ENCODE results near the gene MYMX.

The MYMX gene

GRCh38 chr6:44201200-44201599, 15.5 kb upstream of the MYMX start:
- Mint-ChIP-seq H3K36me3 (peaks cover 5% of the 10 kb centered on the region), H3K4me3 (no peak overlapping the region), H3K9me3 (no peaks in the 10 kb centered on the region), H3K27ac (peak overlapping the region; percentile 74), H3K4me1 (no peaks in the 10 kb centered on the region)
- DNase-seq (ENCODE audit: low spot score in 2 of 2) (no peak), ATAC-seq (no peak)

GRCh38 chr6:44201638-44202303, 15.0 kb upstream of the MYMX start:
- no peaks in the 10 kb centered on the region for H3K4me1 Mint-ChIP-seq
- H3K27ac Mint-ChIP-seq: no peak overlapping the region
- ATAC-seq (no peak), DNase-seq (ENCODE audit: low spot score in 2 of 2) (no peak)
- H3K9me3 Mint-ChIP-seq: no peaks in the 10 kb centered on the region
- no peak overlapping the region for H3K4me3 Mint-ChIP-seq
- peaks cover 5% of the 10 kb centered on the region for H3K36me3 Mint-ChIP-seq

- Mint-ChIP-seq H3K9me3 (no peaks in the 10 kb centered on the region), H3K4me3 (no peak overlapping the region), H3K36me3 (peaks cover 5% of the 10 kb centered on the region), H3K4me1 (no peaks in the 10 kb centered on the region), H3K27ac (no peak overlapping the region)
- ATAC-seq (no peak), DNase-seq (ENCODE audit: low spot score in 2 of 2) (no peak)
Measured at GRCh38 chr6:44202332-44202971, 14.3 kb upstream of the MYMX start.

- H3K4me3 Mint-ChIP-seq: no peak overlapping the region
- DNase-seq (ENCODE audit: low spot score in 2 of 2) (no peak), ATAC-seq (no peak)
- peaks cover 5% of the 10 kb centered on the region for H3K36me3 Mint-ChIP-seq
- H3K27ac Mint-ChIP-seq: no peak overlapping the region
- no peaks in the 10 kb centered on the region for H3K9me3 Mint-ChIP-seq
- H3K4me1 Mint-ChIP-seq: no peaks in the 10 kb centered on the region
Measured at GRCh38 chr6:44202972-44203750, 13.6 kb upstream of the MYMX start.

GRCh38 chr6:44203955-44204354, 12.8 kb upstream of the MYMX start:
- no peak overlapping the region for H3K4me3 Mint-ChIP-seq

GRCh38 chr6:44207966-44208365, 8.8 kb upstream of the MYMX start:
- H3K27ac Mint-ChIP-seq: no peak overlapping the region
- H3K4me1 Mint-ChIP-seq: no peaks in the 10 kb centered on the region
- ATAC-seq (no peak), DNase-seq (ENCODE audit: low spot score in 2 of 2) (no peak)
- no peak overlapping the region for H3K4me3 Mint-ChIP-seq
- H3K9me3 Mint-ChIP-seq: no peaks in the 10 kb centered on the region
- no peaks in the 10 kb centered on the region for H3K36me3 Mint-ChIP-seq

More at GRCh38 chr6:44203955-44204354, 12.8 kb upstream of the MYMX start:
- no peaks in the 10 kb centered on the region for H3K36me3 Mint-ChIP-seq
- no peak overlapping the region for H3K27ac Mint-ChIP-seq
- DNase-seq (ENCODE audit: low spot score in 2 of 2) (no peak), ATAC-seq (no peak)
- no peaks in the 10 kb centered on the region for H3K4me1 Mint-ChIP-seq
- no peaks in the 10 kb centered on the region for H3K9me3 Mint-ChIP-seq

- H3K4me1 Mint-ChIP-seq: no peaks in the 10 kb centered on the region
- no peaks in the 10 kb centered on the region for H3K36me3 Mint-ChIP-seq
- no peaks in the 10 kb centered on the region for H3K9me3 Mint-ChIP-seq
- H3K4me3 Mint-ChIP-seq: no peak overlapping the region
- DNase-seq (ENCODE audit: low spot score in 2 of 2): no peak
- no peak overlapping the region for H3K27ac Mint-ChIP-seq
- ATAC-seq: no peak
Measured at GRCh38 chr6:44211284-44211683, 5.4 kb upstream of the MYMX start.

GRCh38 chr6:44214307-44214706, 2.4 kb upstream of the MYMX start:
- Mint-ChIP-seq H3K36me3 (no peaks in the 10 kb centered on the region), H3K4me1 (no peaks in the 10 kb centered on the region), H3K4me3 (no peak overlapping the region), H3K27ac (no peak overlapping the region), H3K9me3 (no peaks in the 10 kb centered on the region)
- DNase-seq (ENCODE audit: low spot score in 2 of 2) (no peak), ATAC-seq (no peak)

GRCh38 chr6:44217332-44218143, 812 bp downstream of the MYMX start:
- Mint-ChIP-seq H3K9me3 (no peaks in the 10 kb centered on the region), H3K4me1 (peaks cover 15% of the 10 kb centered on the region), H3K36me3 (peaks cover under 1% of the 10 kb centered on the region), H3K27ac (no peak overlapping the region), H3K4me3 (no peak overlapping the region)
- no peak for ATAC-seq
- DNase-seq (ENCODE audit: low spot score in 2 of 2): no peak

- H3K4me3 Mint-ChIP-seq: peak overlapping the region; percentile 58
- ATAC-seq (peak; percentile 25), DNase-seq (ENCODE audit: low spot score in 2 of 2) (peak in 1 of 2 donors; percentile 66)
- peaks cover 7% of the 10 kb centered on the region for H3K36me3 Mint-ChIP-seq
- no peaks in the 10 kb centered on the region for H3K9me3 Mint-ChIP-seq
- H3K27ac Mint-ChIP-seq: no peak overlapping the region
- H3K4me1 Mint-ChIP-seq: peaks cover 25% of the 10 kb centered on the region
Measured at GRCh38 chr6:44219053-44219814, 2.5 kb downstream of the MYMX start.

GRCh38 chr6:44219815-44220784, 3.4 kb downstream of the MYMX start:
- no peak for DNase-seq (ENCODE audit: low spot score in 2 of 2)
- H3K9me3 Mint-ChIP-seq: no peaks in the 10 kb centered on the region
- H3K4me3 Mint-ChIP-seq: peak overlapping the region; percentile 58
- H3K4me1 Mint-ChIP-seq: peaks cover 32% of the 10 kb centered on the region
- no peak for ATAC-seq
- no peak overlapping the region for H3K27ac Mint-ChIP-seq
- peaks cover 7% of the 10 kb centered on the region for H3K36me3 Mint-ChIP-seq

- no peak for ATAC-seq
- Mint-ChIP-seq H3K4me3 (peak overlapping the region; percentile 10), H3K36me3 (peaks cover 7% of the 10 kb centered on the region), H3K9me3 (no peaks in the 10 kb centered on the region), H3K27ac (no peak overlapping the region), H3K4me1 (peaks cover 32% of the 10 kb centered on the region)
- no peak for DNase-seq (ENCODE audit: low spot score in 2 of 2)
Measured at GRCh38 chr6:44220913-44221290, 4.2 kb downstream of the MYMX start.

- peak overlapping the region; percentile 12 for H3K27ac Mint-ChIP-seq
- DNase-seq (ENCODE audit: low spot score in 2 of 2) (peak; percentile 60 to 80), ATAC-seq (peak; percentile 78)
- H3K36me3 Mint-ChIP-seq: peaks cover 7% of the 10 kb centered on the region
- peak overlapping the region; percentile 10 for H3K4me3 Mint-ChIP-seq
- no peaks in the 10 kb centered on the region for H3K9me3 Mint-ChIP-seq
- H3K4me1 Mint-ChIP-seq: peaks cover 32% of the 10 kb centered on the region
Measured at GRCh38 chr6:44221291-44221960, 4.7 kb downstream of the MYMX start.
